ENCODE measurements around the gene SPECC1L. TPM values are rescaled to one million over a fixed set of nuclear protein-coding genes. Genes with fewer than 3 reads are reported as not detected.

SPECC1L gene
- total RNA-seq, 1 experiment from 2014 or later = 41.3 TPM

GRCh38 chr22:24367841-24368240 is 97.2 kb downstream of the SPECC1L start:
- Histone ChIP-seq H3K27ac (no peak overlapping the region), H3K27me3 (no peaks in the 10 kb centered on the region), H3K36me3 (peaks cover 67% of the 10 kb centered on the region), H3K4me3 (no peak overlapping the region), H3K4me1 (no peaks in the 10 kb centered on the region), H3K9me3 (replicated peaks) (no peaks in the 10 kb centered on the region)
- DNase-seq = no peak

DNA sequence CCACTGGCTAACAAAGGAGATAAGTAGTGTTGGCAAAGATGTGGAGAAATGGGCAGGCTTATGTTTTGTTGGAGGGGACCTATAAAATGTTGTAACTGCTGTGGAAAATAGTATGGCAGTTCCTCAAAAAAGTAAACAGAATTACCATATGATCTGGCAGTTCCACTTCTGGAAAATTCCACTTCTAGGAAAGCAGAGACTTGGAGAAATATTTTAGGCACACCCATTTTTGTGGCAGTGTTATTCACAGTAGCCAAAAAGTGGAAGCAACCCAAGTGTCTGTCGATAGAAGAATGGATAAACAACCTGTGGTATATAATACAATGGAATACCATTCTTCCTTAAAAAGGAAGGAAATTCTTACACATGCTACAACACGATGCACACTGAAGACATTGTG is 99.8 kb downstream of the SPECC1L start:
- Histone ChIP-seq H3K9me3 (replicated peaks) (no peaks in the 10 kb centered on the region; the same call in 1 of the 2 replicates), H3K27me3 (no peaks in the 10 kb centered on the region), H3K27ac (no peak overlapping the region), H3K4me1 (no peaks in the 10 kb centered on the region), H3K4me3 (no peak overlapping the region), H3K36me3 (peaks cover 71% of the 10 kb centered on the region)
- DNase-seq = no peak

GRCh38 chr22:24376002-24376401 is 105.4 kb downstream of the SPECC1L start:
- Histone ChIP-seq H3K27ac (no peak overlapping the region), H3K9me3 (replicated peaks) (no peaks in the 10 kb centered on the region; the same call in 1 of the 2 replicates), H3K27me3 (no peaks in the 10 kb centered on the region), H3K4me1 (no peaks in the 10 kb centered on the region), H3K4me3 (no peak overlapping the region), H3K36me3 (peaks cover 56% of the 10 kb centered on the region)
- no peak for DNase-seq

DNA sequence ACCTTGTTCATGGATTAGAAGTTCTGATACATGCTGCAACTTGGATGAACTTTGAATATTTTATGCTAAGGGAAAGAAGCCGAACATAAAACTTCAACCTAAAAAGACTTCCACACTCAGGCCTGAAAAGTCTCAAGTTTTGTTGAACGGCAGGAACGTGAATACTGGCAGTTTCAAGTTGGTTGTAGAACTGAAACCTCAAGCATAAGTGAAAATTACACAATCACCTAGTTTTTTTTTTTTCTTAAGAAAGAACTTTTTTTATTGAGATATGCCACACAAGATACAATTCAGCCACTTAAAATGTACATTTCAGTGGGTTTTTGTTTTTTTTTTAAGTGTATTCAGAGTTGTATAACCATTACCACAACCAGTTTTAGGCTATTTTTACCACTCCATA is 106.0 kb downstream of the SPECC1L start:
- no peak for DNase-seq
- Histone ChIP-seq H3K9me3 (replicated peaks) (no peaks in the 10 kb centered on the region; the same call in 1 of the 2 replicates), H3K4me1 (no peaks in the 10 kb centered on the region), H3K36me3 (peaks cover 50% of the 10 kb centered on the region), H3K27me3 (no peaks in the 10 kb centered on the region), H3K4me3 (no peak overlapping the region), H3K27ac (no peak overlapping the region)

GRCh38 chr22:24379536-24379935 is 108.9 kb downstream of the SPECC1L start:
- no peak for DNase-seq
- Histone ChIP-seq H3K9me3 (replicated peaks) (no peaks in the 10 kb centered on the region; the same call in none of the 2 replicates), H3K27me3 (no peaks in the 10 kb centered on the region), H3K36me3 (peaks cover 35% of the 10 kb centered on the region), H3K27ac (no peak overlapping the region), H3K4me3 (no peak overlapping the region), H3K4me1 (no peaks in the 10 kb centered on the region)

DNA sequence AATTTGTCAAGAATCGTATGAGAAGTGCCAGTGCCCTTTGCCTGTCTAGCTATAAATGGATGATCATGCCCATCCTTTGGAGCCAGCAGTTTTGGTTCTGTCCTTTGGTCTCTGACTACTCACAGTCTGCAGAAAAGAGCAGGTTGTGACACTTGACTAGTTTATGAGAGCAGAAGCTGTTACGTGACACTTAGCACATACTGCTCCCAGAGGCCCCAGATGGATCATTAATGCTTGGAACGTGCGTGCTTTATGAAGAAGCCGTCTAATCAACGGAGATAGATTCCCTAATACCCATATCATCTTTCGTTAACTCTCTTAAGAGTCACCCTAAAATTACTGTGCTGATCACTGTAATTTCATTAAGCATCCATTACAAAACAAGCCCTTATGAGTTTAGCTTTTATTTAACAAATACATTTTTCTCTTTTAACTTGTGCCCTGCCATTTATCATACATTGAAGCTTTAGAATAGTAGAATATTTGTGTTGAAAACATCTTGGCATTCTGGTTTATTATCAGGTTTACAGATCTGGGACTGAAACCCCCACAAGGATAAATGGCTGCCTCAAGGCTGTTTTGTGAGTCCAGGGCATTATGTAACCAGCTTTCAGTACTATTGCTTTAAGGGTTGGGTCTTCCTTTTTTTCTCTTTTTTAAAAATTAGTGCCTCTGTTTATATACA is 109.7 kb downstream of the SPECC1L start:
- Histone ChIP-seq H3K27me3 (no peaks in the 10 kb centered on the region), H3K36me3 (peaks cover 30% of the 10 kb centered on the region), H3K27ac (no peak overlapping the region), H3K9me3 (replicated peaks) (no peaks in the 10 kb centered on the region; the same call in none of the 2 replicates), H3K4me1 (no peaks in the 10 kb centered on the region), H3K4me3 (no peak overlapping the region)
- no peak for DNase-seq

- Histone ChIP-seq H3K27me3 (no peaks in the 10 kb centered on the region), H3K27ac (no peak overlapping the region), H3K9me3 (replicated peaks) (no peaks in the 10 kb centered on the region; the same call in 1 of the 2 replicates), H3K4me3 (no peak overlapping the region), H3K36me3 (peaks cover 25% of the 10 kb centered on the region), H3K4me1 (no peaks in the 10 kb centered on the region)
- DNase-seq = no peak
These were observed 110.2 kb downstream of the SPECC1L start for GRCh38 chr22:24380905-24381230.

DNA sequence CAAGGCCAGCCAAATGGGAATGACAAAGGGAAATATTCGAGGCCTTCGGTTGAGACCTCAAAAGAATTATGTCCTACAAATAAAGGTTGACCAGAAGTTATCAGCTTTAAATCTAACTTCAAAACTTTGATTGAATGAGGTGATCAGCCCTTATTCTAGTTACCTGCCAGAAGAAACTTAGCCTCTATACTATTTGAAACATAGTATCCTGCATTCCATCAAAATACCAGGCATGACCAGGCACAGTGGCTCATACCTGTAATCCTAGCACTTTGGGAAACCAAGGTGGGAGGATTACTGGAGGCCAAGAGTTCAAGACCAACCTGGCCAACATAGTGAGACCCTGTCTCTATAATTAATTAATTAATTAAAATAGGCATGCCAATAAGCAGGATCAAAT is 112.4 kb downstream of the SPECC1L start:
- no peaks in the 10 kb centered on the region; the same call in 1 of the 2 replicates for H3K9me3 ChIP-seq (replicated peaks)
- no peak overlapping the region for H3K27ac ChIP-seq
- no peak overlapping the region for H3K4me3 ChIP-seq
- no peaks in the 10 kb centered on the region for H3K27me3 ChIP-seq
- H3K36me3 ChIP-seq = peaks cover 9% of the 10 kb centered on the region
- DNase-seq = no peak
- no peaks in the 10 kb centered on the region for H3K4me1 ChIP-seq

- no peak overlapping the region for H3K4me3 ChIP-seq
- peaks cover 9% of the 10 kb centered on the region for H3K36me3 ChIP-seq
- DNase-seq = no peak
- no peaks in the 10 kb centered on the region; the same call in 1 of the 2 replicates for H3K9me3 ChIP-seq (replicated peaks)
- no peaks in the 10 kb centered on the region for H3K4me1 ChIP-seq
- H3K27ac ChIP-seq = no peak overlapping the region
- no peaks in the 10 kb centered on the region for H3K27me3 ChIP-seq
These were observed 113.5 kb downstream of the SPECC1L start for GRCh38 chr22:24384131-24384530.

DNA sequence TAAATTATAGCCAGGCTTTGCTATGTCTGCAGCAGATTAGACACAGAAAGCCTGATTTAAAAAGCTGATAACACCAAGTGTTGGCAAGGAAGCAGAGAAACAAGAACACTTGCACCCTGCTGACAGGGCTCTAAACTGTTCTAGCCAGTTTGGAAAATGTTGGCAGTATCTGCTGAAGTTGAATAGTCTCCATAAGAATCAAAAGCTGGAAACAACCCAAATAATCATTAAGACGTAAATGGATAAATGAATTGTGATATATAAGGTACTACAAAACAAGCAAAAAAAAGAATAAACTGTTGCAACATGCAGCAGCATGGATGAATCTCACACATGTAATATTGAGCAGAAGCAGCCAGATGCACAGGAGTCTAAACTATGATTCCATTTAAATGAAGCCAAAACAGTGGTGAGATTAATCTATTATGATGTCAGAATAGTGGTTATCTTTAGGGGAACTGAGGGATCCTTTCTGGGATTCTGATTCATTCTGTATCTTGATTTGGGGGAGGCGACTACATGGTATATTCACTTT is 116.4 kb downstream of the SPECC1L start:
- Histone ChIP-seq H3K36me3 (peaks cover 9% of the 10 kb centered on the region), H3K27ac (no peak overlapping the region), H3K4me1 (no peaks in the 10 kb centered on the region), H3K27me3 (no peaks in the 10 kb centered on the region), H3K9me3 (replicated peaks) (no peaks in the 10 kb centered on the region; the same call in 1 of the 2 replicates), H3K4me3 (no peak overlapping the region)
- DNase-seq = no peak

DNA sequence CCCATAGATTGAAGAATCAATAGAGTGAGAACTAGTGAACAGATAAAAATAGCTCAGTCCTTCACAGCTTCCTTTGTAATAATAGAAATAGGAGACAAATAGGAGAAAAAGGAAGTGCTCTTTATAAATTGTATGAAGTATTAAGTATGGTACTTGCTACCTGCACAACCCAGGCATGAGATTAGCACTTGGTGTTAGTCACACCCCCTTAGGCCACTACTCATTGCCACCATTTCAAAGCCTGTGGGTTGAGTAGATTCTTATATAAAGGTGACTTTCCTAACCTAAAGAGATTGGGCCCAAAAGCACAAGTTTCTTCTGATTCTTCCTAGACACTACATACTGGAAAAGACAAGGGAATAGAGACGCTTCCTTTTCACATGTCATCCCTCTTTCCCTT is 119.0 kb downstream of the SPECC1L start:
- no peak for DNase-seq
- Histone ChIP-seq H3K36me3 (peaks cover 5% of the 10 kb centered on the region; the same call in 1 of the 2 replicates), H3K4me1 (no peaks in the 10 kb centered on the region), H3K4me3 (no peak overlapping the region), H3K27ac (no peak overlapping the region), H3K9me3 (replicated peaks) (no peaks in the 10 kb centered on the region), H3K27me3 (no peaks in the 10 kb centered on the region)

DNA sequence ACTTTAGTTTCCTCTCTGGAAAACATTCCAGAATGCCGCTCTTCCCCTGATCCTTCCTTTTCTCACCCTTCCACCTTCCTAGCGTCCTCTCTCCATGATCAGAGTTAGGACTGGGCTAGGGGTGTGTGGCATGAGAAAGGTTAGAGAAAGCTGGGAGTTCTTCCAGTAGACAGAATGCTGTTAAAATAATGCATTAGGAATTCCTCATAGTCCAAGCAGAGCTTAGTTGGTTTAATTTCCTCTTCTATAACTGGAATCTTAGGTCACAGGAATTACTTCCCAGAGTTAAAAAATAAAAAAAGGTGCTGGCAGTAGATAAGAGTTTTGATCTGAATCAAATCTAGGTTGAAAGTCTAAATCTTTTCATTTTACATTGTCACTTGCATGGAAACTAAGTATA is 119.5 kb downstream of the SPECC1L start:
- peaks cover 6% of the 10 kb centered on the region; the same call in 1 of the 2 replicates for H3K36me3 ChIP-seq
- no peaks in the 10 kb centered on the region for H3K9me3 ChIP-seq (replicated peaks)
- H3K4me1 ChIP-seq = no peaks in the 10 kb centered on the region
- H3K4me3 ChIP-seq = no peak overlapping the region
- DNase-seq = no peak
- no peaks in the 10 kb centered on the region for H3K27me3 ChIP-seq
- H3K27ac ChIP-seq = no peak overlapping the region

DNA sequence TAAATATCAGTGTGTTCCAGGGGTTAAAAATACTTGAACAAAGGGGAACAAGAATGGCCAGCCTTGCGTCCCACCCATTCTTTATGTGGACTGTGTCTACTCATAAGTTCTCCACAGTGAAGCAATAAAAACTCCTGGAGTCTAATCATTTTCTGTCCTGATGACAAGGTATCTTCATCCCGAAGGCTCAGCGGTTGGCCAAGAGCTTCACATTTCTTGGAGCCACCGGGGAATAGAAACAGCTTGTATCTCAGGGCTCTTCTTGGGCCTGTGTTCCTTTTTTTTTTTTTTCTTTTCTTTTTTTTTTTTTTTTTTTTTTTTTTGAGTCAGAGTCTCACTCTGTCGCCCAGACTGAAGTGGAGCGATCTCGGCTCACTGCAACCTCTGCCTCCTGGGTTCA is 119.9 kb downstream of the SPECC1L start:
- Histone ChIP-seq H3K4me1 (no peaks in the 10 kb centered on the region), H3K9me3 (replicated peaks) (no peaks in the 10 kb centered on the region), H3K27me3 (no peaks in the 10 kb centered on the region), H3K4me3 (no peak overlapping the region), H3K36me3 (peaks cover 6% of the 10 kb centered on the region; the same call in 1 of the 2 replicates), H3K27ac (no peak overlapping the region)
- DNase-seq = no peak

GRCh38 chr22:24391836-24392217 is 121.2 kb downstream of the SPECC1L start:
- DNase-seq = no peak
- H3K27ac ChIP-seq = no peak overlapping the region
- no peaks in the 10 kb centered on the region for H3K4me1 ChIP-seq

DNA sequence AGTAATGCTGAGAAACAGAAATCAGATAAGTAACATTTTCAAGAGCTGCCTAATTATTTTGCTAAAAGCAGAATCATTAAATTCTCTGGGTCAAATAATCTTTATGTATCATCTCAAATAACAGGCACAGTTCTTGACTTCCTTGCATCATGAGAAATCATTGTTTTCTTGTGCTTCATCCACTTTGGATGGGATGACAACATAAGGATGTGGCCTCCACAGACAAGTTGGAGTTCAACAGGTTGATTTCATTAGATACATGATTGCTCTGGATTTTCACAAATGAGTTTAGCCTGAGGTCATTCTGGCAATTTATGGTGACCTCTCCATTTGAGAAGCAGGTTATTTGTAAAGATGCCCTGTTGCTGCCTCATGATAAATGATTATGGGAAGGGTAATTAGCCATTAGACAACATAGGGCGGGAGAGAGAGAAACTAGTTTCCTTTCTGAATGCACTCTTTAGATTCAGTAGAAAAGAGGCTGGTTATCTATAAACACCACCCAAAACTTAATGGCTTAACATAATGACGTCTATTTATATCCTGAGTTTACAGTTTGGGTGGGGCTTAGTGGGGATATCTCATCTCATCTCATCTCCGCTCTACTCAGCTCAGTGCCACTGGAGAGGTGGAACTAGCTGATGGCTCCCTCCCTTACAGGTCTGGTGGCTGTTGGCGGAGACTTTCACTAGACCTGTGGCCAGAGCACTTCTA is 121.7 kb downstream of the SPECC1L start:
- Histone ChIP-seq H3K4me3 (no peak overlapping the region), H3K36me3 (peaks cover 20% of the 10 kb centered on the region), H3K27ac (no peak overlapping the region), H3K27me3 (no peaks in the 10 kb centered on the region), H3K9me3 (replicated peaks) (no peaks in the 10 kb centered on the region), H3K4me1 (no peaks in the 10 kb centered on the region)
- DNase-seq = no peak

More at GRCh38 chr22:24391836-24392217, 121.2 kb downstream of the SPECC1L start:
- Histone ChIP-seq H3K9me3 (replicated peaks) (no peaks in the 10 kb centered on the region), H3K27me3 (no peaks in the 10 kb centered on the region), H3K4me3 (no peak overlapping the region), H3K36me3 (peaks cover 16% of the 10 kb centered on the region)
